Fibroblast of upper back skin (primary cell): ENCODE measurements around the gene SREK1IP1.

Experiments
- DNase-seq: peaks from one replicate; pipeline ENCODE4 v3.0.0-alpha.2; 2013

Gene SREK1IP1

GRCh38 chr5:64768358-64769312 lies at the start of gene SREK1IP1, which contains the start of gene CWC27:
Gene SREK1IP1, minus strand, starts transcription at chr5:64768691. Its CDS starts 174 bp downstream, at chr5:64768517.
Gene CWC27, plus strand, starts transcription at chr5:64768930. Its CDS starts 217 bp downstream, at chr5:64769147.
- DNase-seq, result peak; percentile 91

DNA sequence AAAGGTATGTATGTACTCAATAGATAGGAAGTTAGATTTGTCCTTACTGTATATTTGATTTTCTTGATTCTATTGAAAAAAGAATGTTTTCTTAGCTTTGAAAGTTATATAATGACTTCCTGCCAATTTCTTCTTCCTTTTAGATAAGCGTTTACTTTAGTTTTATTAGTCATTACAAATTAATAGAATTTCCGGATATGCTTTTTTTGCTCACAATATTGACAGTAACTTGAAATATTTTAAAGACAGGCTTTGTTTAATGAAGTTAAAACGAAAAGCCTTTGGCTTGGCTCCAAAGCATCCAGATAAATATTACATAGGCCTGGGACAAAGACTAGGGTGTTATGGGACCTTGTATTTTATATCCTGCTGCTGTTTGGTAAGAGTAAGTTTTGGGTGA lies 49.8 kb upstream of the SREK1IP1 start:
- DNase-seq, result no peak

DNA sequence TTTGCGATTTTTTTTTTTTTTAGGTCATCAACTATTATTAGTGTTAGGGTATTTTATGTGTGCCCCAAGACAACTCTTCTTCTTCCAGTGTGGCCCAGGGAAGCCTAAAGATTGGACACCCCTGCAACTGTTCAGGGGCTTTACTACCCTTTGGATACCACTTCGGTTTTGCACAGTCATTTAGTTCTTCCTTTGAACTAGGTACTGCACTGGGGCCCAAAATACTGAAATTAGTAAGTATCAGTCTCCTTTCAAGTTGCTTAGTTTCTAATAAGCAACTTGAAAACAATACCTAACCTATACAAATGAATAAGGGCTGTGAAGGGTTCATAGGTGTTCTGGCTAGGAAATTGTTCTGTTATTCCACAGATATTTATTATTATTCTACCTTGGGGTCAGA lies 45.6 kb upstream of the SREK1IP1 start:
- DNase-seq, result no peak

DNA sequence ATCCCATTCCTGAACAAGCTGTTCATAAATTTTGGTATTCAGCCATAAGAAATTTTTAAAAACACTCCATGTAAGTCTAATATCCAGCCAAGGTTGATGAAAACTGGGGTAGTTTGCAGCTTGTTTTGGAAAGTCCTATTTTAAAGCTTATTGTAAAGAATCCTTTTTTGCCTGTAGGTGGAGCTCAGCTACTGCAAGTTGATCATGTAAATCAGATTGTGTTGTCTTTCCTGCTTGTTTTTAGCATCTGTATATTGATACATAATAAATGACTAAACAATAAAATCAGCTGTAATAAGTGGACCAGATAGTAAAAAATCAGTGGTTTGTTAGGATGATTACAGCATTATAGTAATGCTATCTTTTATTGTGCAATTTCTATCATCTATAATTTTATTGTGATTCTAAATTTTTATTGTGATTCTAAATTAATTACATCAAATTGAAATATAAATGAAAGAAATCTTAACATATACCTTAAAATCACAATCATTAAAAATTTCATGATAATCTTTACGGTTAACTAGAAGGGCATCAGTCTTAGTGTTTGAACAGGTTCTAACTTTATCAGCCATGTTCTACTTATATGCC lies 42.7 kb upstream of the SREK1IP1 start:
- peak; percentile 68 for DNase-seq

DNA sequence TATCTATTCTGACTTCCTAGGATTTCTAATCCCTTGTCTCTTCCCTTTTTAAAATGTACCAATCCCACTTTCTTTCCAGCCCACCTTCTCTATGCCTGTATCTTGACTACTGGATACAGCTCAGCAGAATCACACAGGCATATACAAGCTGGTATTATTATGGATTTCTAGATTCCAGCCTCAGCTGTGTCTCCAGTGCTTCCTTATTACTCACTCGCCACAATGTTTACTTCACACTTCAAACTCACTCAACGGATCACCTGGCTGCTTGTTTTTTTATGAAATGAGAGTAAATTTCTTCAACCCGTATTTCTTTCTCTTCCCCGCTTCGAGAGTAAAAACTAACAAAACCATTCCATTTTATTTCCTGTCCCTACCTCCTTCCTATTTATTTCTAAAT lies 39.0 kb upstream of the SREK1IP1 start:
- no peak for DNase-seq

DNA sequence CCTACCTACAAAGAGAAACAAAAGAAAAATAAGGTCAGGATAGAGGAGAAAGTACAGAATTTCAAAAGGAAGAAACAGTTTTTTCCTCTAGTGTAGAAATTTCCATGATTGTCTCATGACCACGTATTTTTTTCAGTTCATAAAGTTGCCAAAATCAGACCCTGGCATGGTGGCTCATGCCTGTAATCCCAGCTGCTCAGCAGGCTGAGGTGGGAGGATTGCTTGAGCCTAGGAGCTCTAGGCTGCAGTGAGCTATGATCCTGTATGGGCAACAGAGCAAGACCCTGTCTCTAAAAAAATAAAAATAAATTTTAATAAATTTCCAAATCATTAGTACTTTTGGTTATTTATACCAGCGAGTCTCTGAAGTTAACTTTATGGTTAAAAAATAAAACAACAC lies 38.0 kb upstream of the SREK1IP1 start:
- DNase-seq, result no peak

DNA sequence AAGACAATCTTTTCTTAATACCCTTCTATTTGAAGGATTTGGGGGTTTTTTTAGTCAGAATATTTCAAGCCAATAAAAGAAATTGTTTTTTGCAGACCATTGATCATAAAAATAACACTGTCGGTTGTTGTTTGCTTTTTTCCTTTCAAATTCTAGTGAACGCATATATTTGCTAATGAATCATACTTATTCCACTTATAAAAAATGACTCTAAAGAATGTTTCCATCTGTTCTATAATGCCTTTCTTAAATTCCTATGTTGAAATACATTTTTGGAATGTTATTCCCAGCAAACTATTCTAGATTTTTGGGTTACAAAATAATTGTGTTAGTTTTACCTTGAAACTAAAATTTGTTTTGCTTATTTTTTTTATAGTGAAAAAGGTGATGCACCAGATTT lies 32.4 kb upstream of the SREK1IP1 start:
- DNase-seq, result peak; percentile 28

- DNase-seq, result no peak
Measured at GRCh38 chr5:64796301-64796700, 27.8 kb upstream of the SREK1IP1 start.

DNA sequence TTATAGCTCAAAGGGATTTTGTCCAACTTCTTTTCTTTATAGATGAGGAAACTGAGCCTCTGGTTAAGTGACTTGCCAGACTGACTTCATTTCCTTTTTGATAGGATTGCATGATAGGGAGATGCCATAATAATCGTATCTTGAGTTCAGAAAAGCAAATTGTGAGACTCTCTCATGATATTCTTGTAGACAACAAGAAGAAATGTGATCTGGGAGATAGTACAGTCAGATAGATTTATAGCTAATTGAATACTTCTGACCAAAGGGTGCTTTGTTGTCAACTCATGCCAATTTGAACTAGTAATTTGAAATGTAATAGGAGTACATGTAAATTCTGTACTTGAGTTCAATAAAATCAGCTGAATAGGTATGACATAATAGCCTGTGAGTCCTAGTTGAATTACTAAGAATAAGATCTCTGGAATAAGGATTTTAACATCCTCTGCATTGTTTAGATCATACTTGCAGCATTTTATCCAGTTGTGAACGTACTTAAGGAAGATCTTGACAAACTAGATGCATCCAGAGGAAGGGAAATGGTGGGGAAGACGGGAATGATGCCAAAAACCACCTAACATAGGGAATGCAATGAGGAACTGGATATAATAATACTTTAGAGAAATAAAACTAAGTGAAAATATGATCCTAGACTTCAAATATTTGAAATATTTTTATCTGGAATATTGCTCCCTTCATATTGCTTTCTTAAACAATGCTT lies 25.7 kb upstream of the SREK1IP1 start:
- peak; percentile 17 for DNase-seq

DNA sequence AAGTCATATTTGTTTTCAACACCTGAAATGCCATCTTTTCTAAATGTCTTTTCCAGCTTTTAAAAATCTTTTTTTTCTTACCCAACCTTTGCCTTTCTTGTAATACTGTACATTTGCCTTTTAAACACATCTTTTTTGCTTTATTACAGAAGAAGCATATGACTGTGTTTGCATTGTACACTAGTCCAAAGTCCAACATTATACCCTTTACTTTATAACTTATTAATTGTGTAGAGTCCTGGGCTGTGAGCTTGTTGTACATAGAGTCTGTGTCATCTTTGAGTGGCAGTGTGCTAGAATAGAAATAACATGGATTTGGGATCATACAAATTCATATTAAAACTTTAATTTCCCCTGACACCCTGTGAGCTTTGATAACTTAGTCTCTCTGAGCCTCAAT lies 24.0 kb upstream of the SREK1IP1 start:
- DNase-seq, result no peak

DNA sequence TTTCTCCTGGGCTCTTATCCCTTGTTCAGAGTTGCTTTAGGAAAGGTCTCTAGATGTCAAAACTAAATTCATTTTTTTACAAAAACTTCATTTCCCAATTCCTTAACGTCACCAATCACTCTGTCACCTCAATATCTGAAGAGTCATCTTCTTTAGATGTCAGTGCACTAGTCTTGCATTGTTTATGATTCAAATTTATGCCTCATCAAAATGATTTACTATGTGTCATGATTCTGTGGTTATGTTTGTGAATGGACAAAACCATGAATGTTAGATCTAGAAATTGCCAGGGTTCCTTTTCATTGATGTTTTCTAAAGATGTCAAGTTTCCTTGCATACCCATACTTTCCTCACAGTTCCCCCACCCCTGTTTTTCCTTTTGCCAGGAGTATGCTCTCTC lies 21.7 kb upstream of the SREK1IP1 start:
- peak; percentile 28 for DNase-seq

- peak; percentile 70 for DNase-seq
Measured at GRCh38 chr5:64789457-64789856, 21.0 kb upstream of the SREK1IP1 start.

DNA sequence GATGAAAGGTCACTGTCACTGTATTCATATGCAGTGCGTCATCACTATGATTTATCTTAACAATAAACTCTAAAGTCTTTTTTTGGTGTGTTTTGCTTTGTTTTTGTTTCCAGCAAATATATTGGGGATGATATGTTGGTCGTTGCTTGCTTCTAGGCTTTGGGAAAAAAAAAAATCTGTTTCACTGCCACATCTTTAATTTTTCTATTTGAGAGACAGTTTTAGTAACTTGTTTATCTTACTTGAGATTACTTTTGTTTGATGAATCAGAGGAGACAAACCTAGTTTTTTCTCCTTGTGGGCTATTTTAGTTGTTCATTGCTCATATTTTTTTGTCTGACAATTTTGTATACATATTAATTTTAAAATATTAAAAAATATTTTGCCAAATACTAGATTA lies 19.7 kb upstream of the SREK1IP1 start:
- DNase-seq, result no peak

DNA sequence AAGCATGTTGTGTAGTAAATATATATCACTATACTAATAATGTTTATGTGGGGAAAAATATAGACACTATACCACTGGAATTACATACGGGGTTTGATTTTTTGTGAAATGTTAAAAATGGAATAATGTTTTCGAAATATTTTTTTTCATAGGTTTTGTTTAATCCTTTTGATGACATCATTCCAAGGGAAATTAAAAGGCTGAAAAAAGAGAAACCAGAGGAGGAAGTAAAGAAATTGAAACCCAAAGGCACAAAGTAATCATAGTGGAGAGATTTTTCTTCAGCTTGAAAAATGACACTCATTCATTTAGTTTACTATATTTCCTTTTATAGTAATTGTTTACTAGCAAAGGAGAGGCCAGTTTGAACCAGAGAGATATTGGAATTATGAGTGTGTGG lies 17.9 kb upstream of the SREK1IP1 start:
- no peak for DNase-seq

DNA sequence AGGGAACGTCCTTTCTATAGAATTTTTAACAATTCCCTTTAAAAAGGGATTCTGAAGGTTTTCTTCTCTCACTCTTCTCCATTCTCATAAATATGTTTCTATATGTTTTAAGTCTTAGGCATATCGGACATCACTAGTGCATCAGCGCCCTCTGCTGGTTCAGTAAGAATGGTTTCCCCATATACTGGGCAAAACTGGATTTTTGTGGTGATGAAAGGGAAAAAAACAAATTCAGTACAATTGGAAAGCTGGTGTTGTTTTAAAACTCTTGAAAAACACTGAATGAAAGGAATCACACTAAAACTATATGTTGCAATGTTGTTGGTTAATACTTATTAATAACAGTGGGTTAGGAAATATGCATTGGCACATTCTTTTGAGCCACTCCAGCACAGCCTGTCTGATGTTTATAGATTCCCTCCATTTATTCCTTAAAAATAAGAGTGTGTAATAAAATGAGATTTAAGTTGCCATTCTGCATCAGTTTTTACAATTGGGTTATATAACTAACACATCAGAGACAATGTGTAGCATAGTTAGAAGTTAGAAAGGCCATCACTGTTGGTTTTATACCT lies 16.0 kb upstream of the SREK1IP1 start:
- DNase-seq, result peak; percentile 78

DNA sequence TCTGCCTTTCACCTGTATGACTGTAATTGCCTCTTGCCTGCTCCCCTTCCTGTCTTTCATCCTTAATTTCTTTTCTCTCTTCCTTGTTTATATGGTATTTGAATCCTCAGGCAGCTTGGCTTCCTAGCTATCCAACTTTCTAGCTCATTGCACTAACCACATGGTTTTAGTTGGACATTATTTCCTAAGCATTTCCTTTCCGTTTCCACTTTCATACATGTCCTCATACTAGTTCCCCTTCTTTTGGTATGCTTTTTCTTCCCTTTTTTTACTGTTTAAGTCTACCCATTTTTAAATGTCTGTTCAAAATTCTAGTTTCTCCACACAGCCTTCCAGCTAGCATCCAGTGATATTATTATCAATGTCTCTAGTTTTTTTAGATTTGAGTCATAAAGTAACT lies 6.8 kb upstream of the SREK1IP1 start:
- no peak for DNase-seq

GRCh38 chr5:64773533-64773932 lies 5.0 kb upstream of the SREK1IP1 start:
- DNase-seq, result no peak

DNA sequence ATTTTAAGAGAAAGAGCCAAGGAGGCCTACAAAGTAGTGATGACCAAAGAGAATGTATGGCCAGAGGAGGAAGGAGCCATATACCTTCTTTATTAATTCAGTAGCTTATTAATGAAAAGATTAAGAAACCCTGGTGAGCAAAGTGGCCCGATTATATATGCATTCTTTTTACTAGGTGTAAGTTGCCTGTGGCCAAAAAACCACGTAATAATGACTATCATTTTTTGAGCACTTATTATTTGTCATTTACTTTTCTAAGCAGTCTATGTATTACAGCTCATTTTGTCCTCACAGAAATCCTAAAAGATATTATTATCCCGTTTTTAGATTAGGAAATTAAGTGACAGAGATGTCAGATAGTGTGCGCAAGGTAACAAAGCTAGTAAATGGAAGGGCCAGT lies 3.2 kb upstream of the SREK1IP1 start:
- no peak for DNase-seq

DNA sequence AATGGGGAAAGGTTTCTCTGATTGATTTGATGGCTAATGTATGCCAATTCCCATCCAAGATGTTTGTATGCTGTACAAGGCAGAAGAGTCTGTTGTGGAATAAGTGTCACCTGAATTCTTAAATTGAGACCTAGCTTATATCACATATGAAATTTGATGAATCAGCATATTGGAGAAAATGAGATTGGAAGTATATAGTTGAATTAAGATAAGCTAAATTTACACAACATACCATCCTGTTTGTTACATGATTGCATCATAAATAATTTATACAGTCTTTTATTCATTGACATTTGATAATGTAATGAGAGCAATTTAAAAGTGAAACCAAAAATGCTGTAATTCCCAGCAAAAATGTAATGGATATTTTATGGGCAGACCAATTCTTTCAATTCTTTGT lies 1.4 kb upstream of the SREK1IP1 start:
- DNase-seq, result no peak

DNA sequence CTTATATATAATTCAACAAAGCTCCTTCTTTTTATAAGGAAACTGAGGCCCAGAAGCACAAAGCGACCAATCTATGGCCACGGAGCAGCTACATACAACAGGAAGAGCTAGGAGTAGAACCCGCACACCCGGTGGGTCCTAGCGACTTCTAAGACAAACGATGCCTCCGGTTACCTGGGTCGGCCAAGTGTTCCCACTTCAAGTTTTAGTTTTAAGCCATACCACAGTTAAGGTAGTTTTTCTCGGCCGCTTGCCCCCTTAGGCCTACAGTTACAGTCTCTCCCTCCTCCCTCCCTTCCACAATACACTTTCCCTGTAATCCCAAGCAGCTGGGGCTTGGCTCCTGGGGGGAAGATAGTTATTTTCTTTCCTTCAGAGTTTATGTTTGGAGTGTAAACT lies 533 bp downstream of the SREK1IP1 start:
- peak; percentile 3 for DNase-seq

GRCh38 chr5:64766941-64767340 lies 1.6 kb downstream of the SREK1IP1 start:
- DNase-seq, result no peak

DNA sequence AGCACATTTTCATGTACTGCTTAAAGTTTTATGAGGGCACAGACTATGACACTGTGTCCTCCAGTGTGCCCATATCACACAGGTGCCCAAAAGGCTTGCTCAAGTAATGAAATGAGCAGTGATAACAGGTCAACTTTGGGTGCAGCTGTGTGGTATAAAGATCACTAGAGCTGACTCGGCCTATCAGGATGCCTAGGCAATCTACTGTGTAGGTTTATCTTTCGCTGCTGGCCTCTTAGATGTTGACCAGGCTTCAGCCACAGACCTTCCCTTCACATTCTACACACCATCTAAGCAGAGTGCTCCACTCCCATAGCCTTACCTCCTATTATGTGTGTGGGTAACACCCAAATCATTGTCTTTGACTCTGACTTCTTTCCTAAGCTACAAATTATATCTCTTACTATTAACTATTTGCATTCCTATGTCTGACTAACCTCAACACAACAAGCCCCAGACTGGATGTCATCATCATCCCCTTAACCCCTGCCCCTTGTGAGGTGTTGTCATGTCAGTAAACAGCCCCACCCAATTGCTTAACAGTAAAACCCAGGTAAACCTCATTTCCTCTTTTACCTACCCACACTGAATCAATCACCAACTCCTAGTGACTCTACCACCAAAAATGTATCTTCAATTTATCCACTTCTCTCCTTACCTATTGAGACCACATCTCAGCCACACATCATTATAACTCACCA lies 2.5 kb downstream of the SREK1IP1 start:
- DNase-seq, result peak; percentile 3
